ENCODE results near the gene NDUFC2.

DNA sequence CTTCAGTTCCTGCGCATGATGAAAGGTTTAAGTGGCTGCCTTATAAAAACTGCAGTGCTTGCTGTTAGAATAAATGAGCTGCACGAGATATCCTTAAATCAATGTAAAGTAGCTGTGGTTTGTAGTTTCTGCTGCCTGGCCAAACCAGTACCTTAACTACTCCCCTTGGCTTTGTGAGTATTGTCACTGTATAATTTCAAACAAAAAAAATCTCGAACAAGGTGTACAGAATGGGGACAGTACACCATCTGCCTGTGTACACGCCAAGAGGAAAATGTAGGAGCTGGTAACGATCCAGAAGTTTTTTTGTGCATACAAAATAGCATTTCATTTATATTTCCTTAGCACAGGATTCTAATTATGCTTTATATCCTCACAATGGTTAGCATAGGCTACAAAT, 20.6 kb upstream of the NDUFC2 start:
- TF ChIP-seq, protein P1, sequence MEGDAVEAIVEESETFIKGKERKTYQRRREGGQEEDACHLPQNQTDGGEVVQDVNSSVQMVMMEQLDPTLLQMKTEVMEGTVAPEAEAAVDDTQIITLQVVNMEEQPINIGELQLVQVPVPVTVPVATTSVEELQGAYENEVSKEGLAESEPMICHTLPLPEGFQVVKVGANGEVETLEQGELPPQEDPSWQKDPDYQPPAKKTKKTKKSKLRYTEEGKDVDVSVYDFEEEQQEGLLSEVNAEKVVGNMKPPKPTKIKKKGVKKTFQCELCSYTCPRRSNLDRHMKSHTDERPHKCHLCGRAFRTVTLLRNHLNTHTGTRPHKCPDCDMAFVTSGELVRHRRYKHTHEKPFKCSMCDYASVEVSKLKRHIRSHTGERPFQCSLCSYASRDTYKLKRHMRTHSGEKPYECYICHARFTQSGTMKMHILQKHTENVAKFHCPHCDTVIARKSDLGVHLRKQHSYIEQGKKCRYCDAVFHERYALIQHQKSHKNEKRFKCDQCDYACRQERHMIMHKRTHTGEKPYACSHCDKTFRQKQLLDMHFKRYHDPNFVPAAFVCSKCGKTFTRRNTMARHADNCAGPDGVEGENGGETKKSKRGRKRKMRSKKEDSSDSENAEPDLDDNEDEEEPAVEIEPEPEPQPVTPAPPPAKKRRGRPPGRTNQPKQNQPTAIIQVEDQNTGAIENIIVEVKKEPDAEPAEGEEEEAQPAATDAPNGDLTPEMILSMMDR (IDR thresholded peaks at IDR 0.05): no peak
- TF ChIP-seq POLR2A (IDR thresholded peaks at IDR 0.05): no peak

All from testis (tissue), 2 donors.